NB4 (cell line): ENCODE data around the gene PDE4D.

ENCODE experiments used
- CTCF ChIP-seq: IDR thresholded peaks from one replicate; pipeline ENCODE4 v1.5.1; 2012; ENCODE audit warnings: low read depth, low read length
- MAX ChIP-seq: IDR thresholded peaks from 2 replicates; pipeline ENCODE4 v1.6.1; 2011; ENCODE audit warnings: low read depth, low read length
- POLR2A ChIP-seq: IDR thresholded peaks from 2 replicates; pipeline ENCODE4 v1.6.1; 2011; ENCODE audit warnings: mild to moderate bottlenecking; ENCODE audit not compliant: insufficient read length; ENCODE audit errors: extremely low read depth

GRCh38 chr5:59547731-59548130, 345.8 kb downstream of the PDE4D start:
- no peak for TF ChIP-seq CTCF
- no peak for TF ChIP-seq POLR2A
- no peak for TF ChIP-seq MAX
